OCI-M1 (cell line): ENCODE measurements around the gene C12orf76.

ENCODE experiments used
- DNase-seq: peaks from one replicate; lab custom pipeline; 2025; lab: John Stamatoyannopoulos, UW

C12orf76 gene

GRCh38 chr12:109995686-109996482 is 52.4 kb downstream of the C12orf76 start, which contains the start of gene GIT2:
Gene GIT2, minus strand, starts transcription at chr12:109996368. Its CDS starts 144 bp downstream, at chr12:109996224.
- DNase-seq = peak; percentile 96

DNA sequence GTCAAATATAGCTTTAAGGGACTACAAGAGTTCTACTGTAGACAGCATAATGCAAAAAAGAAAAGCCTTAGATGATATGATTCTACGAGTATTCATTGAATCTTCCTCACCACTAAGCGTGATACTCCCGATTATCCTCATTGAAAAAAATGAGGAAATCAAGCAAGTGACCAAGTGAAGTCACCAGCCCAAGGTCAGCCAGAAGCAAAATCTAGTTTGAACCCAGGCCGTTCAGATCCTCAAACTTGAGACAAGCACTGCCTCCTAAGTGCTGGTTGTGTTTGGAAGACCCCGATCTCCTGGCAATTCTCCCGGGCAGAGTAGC is 53.0 kb downstream of the C12orf76 start:
- DNase-seq = peak; percentile 71

GRCh38 chr12:109994401-109995175 is 53.7 kb downstream of the C12orf76 start:
- DNase-seq = peak; percentile 49

- no peak for DNase-seq
Observed at GRCh38 chr12:109993091-109993490, 55.2 kb downstream of the C12orf76 start.

- DNase-seq = no peak
Observed at GRCh38 chr12:109991586-109991985, 56.7 kb downstream of the C12orf76 start.
